GM21447 (cell line): ENCODE data around the gene MYO5C.

Source experiments
- ATAC-seq: cut with Tn5 transposase; IDR thresholded peaks from one replicate; pipeline ENCODE4 v1.9.1; 2021; ENCODE audit not compliant: unreplicated experiment

MYO5C gene

GRCh38 chr15:52153900-52154895, 141.4 kb downstream of the MYO5C start:
- no peak for ATAC-seq

GRCh38 chr15:52151353-52151752, 144.3 kb downstream of the MYO5C start:
- ATAC-seq = no peak

- no peak for ATAC-seq
Measured at GRCh38 chr15:52150871-52151270, 144.7 kb downstream of the MYO5C start.

GRCh38 chr15:52150043-52150825, 145.4 kb downstream of the MYO5C start:
- ATAC-seq = no peak

GRCh38 chr15:52148403-52148802, 147.2 kb downstream of the MYO5C start:
- no peak for ATAC-seq

- no peak for ATAC-seq
Measured at GRCh38 chr15:52146776-52147175, 148.8 kb downstream of the MYO5C start.

- no peak for ATAC-seq
Measured at GRCh38 chr15:52146261-52146660, 149.3 kb downstream of the MYO5C start.

- no peak for ATAC-seq
Measured at GRCh38 chr15:52144656-52145178, 150.9 kb downstream of the MYO5C start.

GRCh38 chr15:52143873-52144272, 151.7 kb downstream of the MYO5C start:
- ATAC-seq = no peak
